Neuronal stem cell (in vitro differentiated cells): ENCODE results near the gene DOCK9.
A peak's percentile ranks its signal among the peaks of the same experiment; 100 is the strongest.

ENCODE experiments used
- DNase-seq: peaks from one replicate; pipeline ENCODE4 v3.0.0-alpha.2; 2013; ENCODE audit warnings: low spot score
- H2AFZ ChIP-seq: one replicate; pipeline ENCODE4 v1.6.1; 2013; ENCODE audit warnings: mild to moderate bottlenecking, low read length, inconsistent platforms
- H2AK5ac ChIP-seq: 2 replicates; pipeline ENCODE4 v1.6.1; 2013; ENCODE audit warnings: low read depth, mild to moderate bottlenecking, inconsistent platforms, low read length, moderate library complexity, mixed read lengths
- H2BK120ac ChIP-seq: 2 replicates; pipeline ENCODE4 v1.6.1; 2013; ENCODE audit warnings: low read depth, mild to moderate bottlenecking, inconsistent platforms, low read length, moderate library complexity, mixed read lengths
- H2BK12ac ChIP-seq: one replicate; pipeline ENCODE4 v1.6.1; 2013; ENCODE audit warnings: low read length, inconsistent platforms
- H2BK15ac ChIP-seq: 2 replicates; pipeline ENCODE4 v1.6.1; 2013; ENCODE audit warnings: mild to moderate bottlenecking, low read length, inconsistent platforms, mixed read lengths
- H2BK5ac ChIP-seq: one replicate; pipeline ENCODE4 v1.6.1; 2013; ENCODE audit warnings: inconsistent platforms, mild to moderate bottlenecking, low read length, moderate library complexity
- H3K14ac ChIP-seq: one replicate; pipeline ENCODE4 v1.6.1; 2013; ENCODE audit warnings: low read length, inconsistent platforms
- H3K18ac ChIP-seq: 2 replicates; pipeline ENCODE4 v1.6.1; 2013; ENCODE audit warnings: low read length, inconsistent platforms
- H3K23ac ChIP-seq: 2 replicates; pipeline ENCODE4 v1.6.1; 2013; ENCODE audit warnings: low read depth, mild to moderate bottlenecking, mixed read lengths, low read length, inconsistent platforms; ENCODE audit not compliant: poor library complexity
- H3K27ac ChIP-seq: replicated peaks from 3 replicates; pipeline ENCODE4 v1.5.1; 2013; ENCODE audit warnings: low read length, inconsistent platforms
- H3K27me3 ChIP-seq, 3 experiments: 2 replicates each; pipeline ENCODE4 v1.6.1; 2013; ENCODE audit warnings: low read length in 3 of 3, mild to moderate bottlenecking in 2 of 3, inconsistent platforms in 1 of 3, low read depth in 1 of 3, mixed read lengths in 1 of 3, moderate library complexity in 1 of 3; ENCODE audit not compliant: control insufficient read depth in 3 of 3, insufficient read depth in 3 of 3
- H3K36me3 ChIP-seq, 2 donors: replicated peaks in 1 of 2; 2 replicates each; pipeline ENCODE4 v1.6.1; 2013; ENCODE audit warnings: low read length in 2 of 2; ENCODE audit not compliant: control insufficient read depth in 2 of 2, insufficient read depth in 2 of 2
- H3K4ac ChIP-seq: 2 replicates; pipeline ENCODE4 v1.6.1; 2013; ENCODE audit warnings: inconsistent platforms, mild to moderate bottlenecking, low read length, moderate library complexity
- H3K4me1 ChIP-seq, 2 donors: 1 replicate in 1 of 2; 2 replicates in 1 of 2; pipeline ENCODE4 v1.6.1; 2013; ENCODE audit warnings: low read length in 2 of 2, low read depth in 1 of 2; ENCODE audit not compliant: control insufficient read depth in 2 of 2, insufficient read depth in 1 of 2
- H3K4me2 ChIP-seq: one replicate; pipeline ENCODE4 v1.6.1; 2013; ENCODE audit warnings: mild to moderate bottlenecking, low read length, inconsistent platforms; ENCODE audit not compliant: insufficient read depth, poor library complexity, severe bottlenecking
- H3K4me3 ChIP-seq, 2 donors: 2 replicates each; pipeline ENCODE4 v1.5.1; 2013; ENCODE audit warnings: low read length in 2 of 2, mild to moderate bottlenecking in 2 of 2, inconsistent platforms in 1 of 2, moderate library complexity in 1 of 2
- H3K79me1 ChIP-seq: one replicate; pipeline ENCODE4 v1.6.1; 2013; ENCODE audit warnings: low read depth, mild to moderate bottlenecking, inconsistent platforms, low read length, moderate library complexity
- H3K9ac ChIP-seq: one replicate; pipeline ENCODE4 v1.6.1; 2013; ENCODE audit warnings: mild to moderate bottlenecking, low read depth, low read length, inconsistent platforms; ENCODE audit not compliant: poor library complexity
- H3K9me3 ChIP-seq, 2 donors: replicated peaks in 1 of 2; 2 replicates each; pipeline versions ENCODE3 to v1.6.1; 2013; ENCODE audit warnings: low read length in 2 of 2, mild to moderate bottlenecking in 2 of 2, inconsistent platforms in 1 of 2, low read depth in 1 of 2, mixed read lengths in 1 of 2, moderate library complexity in 1 of 2; ENCODE audit not compliant: control insufficient read depth in 2 of 2, insufficient read depth in 1 of 2
- H4K8ac ChIP-seq: one replicate; pipeline ENCODE4 v1.6.1; 2013; ENCODE audit warnings: low read depth, mild to moderate bottlenecking, inconsistent platforms, low read length, moderate library complexity
- H4K91ac ChIP-seq: one replicate; pipeline ENCODE4 v1.6.1; 2013; ENCODE audit warnings: low read length, low read depth, mild to moderate bottlenecking, inconsistent platforms; ENCODE audit not compliant: poor library complexity
- WGBS, 2 donors: extraction: QIAGEN DNeasy Blood & Tissue Kit; methylation state at CpG; one replicate each; pipeline ENCODE4 v1.1.7; 2013; ENCODE audit warnings: missing lambda C conversion rate in 2 of 2, mixed read lengths in 1 of 2; ENCODE audit not compliant: insufficient read length in 2 of 2, insufficient replicate concordance in 1 of 2; ENCODE audit errors: extremely low coverage in 2 of 2; 5-methylcytosine and 5-hydroxymethylcytosine counted together

DOCK9 gene

GRCh38 chr13:98820744-98821371 lies 157.0 kb downstream of the DOCK9 start:
- Histone ChIP-seq H3K4me3 (no peak overlapping the region), H3K9ac (no peak overlapping the region), H3K14ac (no peak overlapping the region), H4K8ac (no peak overlapping the region), H2AK5ac (no peak overlapping the region), H3K4me1 (peaks cover 4 to 5% of the 10 kb centered on the region in 2 donors), H3K27me3 (no peaks in the 10 kb centered on the region), H3K79me1 (no peaks in the 10 kb centered on the region), H3K4me2 (no peak overlapping the region), H3K9me3 (no peaks in the 10 kb centered on the region), H2BK120ac (no peak overlapping the region), H3K27ac (no peak overlapping the region), H3K23ac (no peak overlapping the region), H2AFZ (peak overlapping the region; percentile 60), H3K18ac (no peak overlapping the region), H2BK12ac (no peak overlapping the region), H4K91ac (no peak overlapping the region), H2BK5ac (no peak overlapping the region), H3K4ac (no peak overlapping the region), H2BK15ac (no peak overlapping the region), H3K36me3 (peaks cover 0 to 3% of the 10 kb centered on the region in 2 donors)
- WGBS, 2 donors = no CpG with 5 or more reads among the region's 3 CpGs
- no peak for DNase-seq

- Histone ChIP-seq H3K36me3 (peaks cover 0 to 3% of the 10 kb centered on the region in 2 donors), H3K4me1 (peaks cover 0 to 2% of the 10 kb centered on the region in 2 donors), H3K27ac (no peak overlapping the region), H4K8ac (no peak overlapping the region), H3K23ac (no peak overlapping the region), H3K27me3 (no peaks in the 10 kb centered on the region), H4K91ac (no peak overlapping the region), H2AFZ (no peak overlapping the region), H3K79me1 (no peaks in the 10 kb centered on the region), H2BK15ac (no peak overlapping the region), H3K18ac (no peak overlapping the region), H3K9me3 (no peaks in the 10 kb centered on the region), H2BK120ac (no peak overlapping the region), H3K4me3 (no peak overlapping the region), H3K14ac (no peak overlapping the region), H3K4ac (no peak overlapping the region), H3K4me2 (no peak overlapping the region), H3K9ac (no peak overlapping the region), H2BK5ac (no peak overlapping the region), H2BK12ac (no peak overlapping the region), H2AK5ac (no peak overlapping the region)
- DNase-seq = no peak
- no CpG with 5 or more reads among the region's 3 CpGs for WGBS, 2 donors
Observed at GRCh38 chr13:98820300-98820699, 157.6 kb downstream of the DOCK9 start.

DNA sequence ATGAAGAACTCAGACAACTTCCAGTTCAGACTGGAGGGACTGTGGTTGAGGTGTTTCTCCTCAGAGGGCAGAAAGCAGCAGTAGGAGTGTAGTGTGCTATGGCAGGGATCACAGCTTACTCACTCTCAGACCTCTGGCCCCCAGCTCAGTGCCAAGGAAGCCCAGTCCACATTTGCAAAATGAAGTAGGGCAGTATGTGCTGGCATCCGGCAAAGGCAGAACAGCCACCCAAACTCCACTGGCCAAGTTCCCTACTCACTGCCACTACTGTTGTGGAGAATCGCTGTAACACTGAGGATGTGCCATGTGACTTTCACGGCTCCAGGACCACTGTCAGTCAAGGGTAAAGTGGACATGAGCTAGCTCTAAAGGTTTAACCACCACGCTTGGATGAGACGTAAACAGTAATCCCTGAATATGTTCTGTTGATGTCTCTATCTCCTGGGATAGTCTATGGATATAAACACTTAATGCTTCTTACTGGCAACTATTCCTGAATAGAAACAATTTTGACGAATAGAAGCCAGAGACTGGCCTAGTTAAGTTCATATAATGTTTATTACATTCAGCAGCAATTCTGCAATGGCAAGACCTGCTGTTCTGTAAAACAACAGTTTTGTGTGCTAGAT lies 158.4 kb downstream of the DOCK9 start:
- Histone ChIP-seq H3K14ac (no peak overlapping the region), H2BK5ac (no peak overlapping the region), H2BK12ac (no peak overlapping the region), H4K8ac (no peak overlapping the region), H3K27ac (no peak overlapping the region), H3K79me1 (no peaks in the 10 kb centered on the region), H3K36me3 (peaks cover 0 to 3% of the 10 kb centered on the region in 2 donors), H2BK15ac (no peak overlapping the region), H2AFZ (no peak overlapping the region), H3K4me1 (peaks cover 0 to 2% of the 10 kb centered on the region in 2 donors), H3K9ac (no peak overlapping the region), H3K27me3 (no peaks in the 10 kb centered on the region), H3K9me3 (no peaks in the 10 kb centered on the region), H3K4me3 (no peak overlapping the region), H2BK120ac (no peak overlapping the region), H3K18ac (no peak overlapping the region), H3K4ac (no peak overlapping the region), H2AK5ac (no peak overlapping the region), H3K4me2 (no peak overlapping the region), H3K23ac (no peak overlapping the region), H4K91ac (no peak overlapping the region)
- no peak for DNase-seq
- no CpG with 5 or more reads among the region's 6 CpGs for WGBS, 2 donors

- H2AFZ ChIP-seq = no peak overlapping the region
- peaks cover 0 to 3% of the 10 kb centered on the region in 2 donors for H3K36me3 ChIP-seq
- WGBS, 2 donors = no CpG with 5 or more reads among the region's 12 CpGs
- peaks cover 0 to 2% of the 10 kb centered on the region in 2 donors for H3K4me1 ChIP-seq
- no peak overlapping the region for H2BK120ac ChIP-seq
- no peak overlapping the region for H3K4ac ChIP-seq
- no peaks in the 10 kb centered on the region for H3K9me3 ChIP-seq
- DNase-seq = no peak
- H3K27ac ChIP-seq = no peak overlapping the region
- H2BK12ac ChIP-seq = no peak overlapping the region
- H3K9ac ChIP-seq = no peak overlapping the region
- peak overlapping the region; percentile 87 for H2BK15ac ChIP-seq
- H2BK5ac ChIP-seq = no peak overlapping the region
- H3K4me3 ChIP-seq = peak overlapping the region in 1 of 2 donors; percentile 38
- peak overlapping the region; percentile 65 for H3K23ac ChIP-seq
- H3K27me3 ChIP-seq = no peaks in the 10 kb centered on the region
- H3K79me1 ChIP-seq = no peaks in the 10 kb centered on the region
- no peak overlapping the region for H4K91ac ChIP-seq
- H4K8ac ChIP-seq = no peak overlapping the region
- H3K4me2 ChIP-seq = no peak overlapping the region
- no peak overlapping the region for H2AK5ac ChIP-seq
- H3K14ac ChIP-seq = no peak overlapping the region
- no peak overlapping the region for H3K18ac ChIP-seq
Observed at GRCh38 chr13:98816406-98816805, 161.5 kb downstream of the DOCK9 start.
